Measurements from ENCODE around the gene WASF1. TPM values are rescaled to one million over a fixed set of nuclear protein-coding genes. Genes with fewer than 3 reads are reported as not detected.

Gene WASF1
- polyA plus RNA-seq: 11.2 TPM
- long read RNA-seq, donor 1, partial matches to known transcripts: 0 of 2 reads
- long read RNA-seq, donor 1, other reads (novel, unspliced or antisense): 0 of 2 reads
- long read RNA-seq, donor 2, partial matches to known transcripts: 0 of 2 reads
- long read RNA-seq, donor 2, other reads (novel, unspliced or antisense): 0 of 2 reads
- long read RNA-seq, donor 3, partial matches to known transcripts: 36 of 36 reads
- long read RNA-seq, donor 3, other reads (novel, unspliced or antisense): 0 of 36 reads
- long read RNA-seq, donor 4: 0 reads
- long read RNA-seq, donor 5: 0 reads
- long read RNA-seq, donor 6, partial matches to known transcripts: 0 of 2 reads
- long read RNA-seq, donor 6, other reads (novel, unspliced or antisense): 0 of 2 reads
- long read RNA-seq, donor 7, partial matches to known transcripts: 0 of 1 reads
- long read RNA-seq, donor 7, other reads (novel, unspliced or antisense): 0 of 1 reads
- long read RNA-seq, donor 8: 0 reads
- long read RNA-seq, donor 9: 0 reads
- long read RNA-seq, donor 10: 0 reads
- long read RNA-seq, donor 11, partial matches to known transcripts: 0 of 2 reads
- long read RNA-seq, donor 11, other reads (novel, unspliced or antisense): 0 of 2 reads

- H3K4me1 ChIP-seq (ENCODE audit: control insufficient read depth, insufficient read depth, low read length): peaks cover 2% of the 10 kb centered on the region
- WGBS (ENCODE audit: insufficient coverage, low lambda C conversion rate): 0% methylated on average over 7 of the region's 62 CpGs
Measured at GRCh38 chr6:110179406-110180227, at the start of gene WASF1. Gene WASF1, minus strand, starts transcription at chr6:110179670. Its CDS starts 52,069 bp downstream, at chr6:110127601.

GRCh38 chr6:110226261-110226660, 46.8 kb upstream of the WASF1 start:
- Histone ChIP-seq H3K27ac (ENCODE audit: low read length) (no peak overlapping the region), H3K4me1 (ENCODE audit: control insufficient read depth, insufficient read depth, low read length) (no peaks in the 10 kb centered on the region), H3K36me3 (ENCODE audit: control insufficient read depth, insufficient read depth, low read length) (peaks cover 33% of the 10 kb centered on the region), H3K9me3 (ENCODE audit: control insufficient read depth, low read depth, low read length) (no peaks in the 10 kb centered on the region), H3K4me3 (ENCODE audit: low read length) (no peak overlapping the region), H3K27me3 (ENCODE audit: control insufficient read depth, insufficient read depth, low read length) (no peaks in the 10 kb centered on the region)
- WGBS (ENCODE audit: insufficient coverage, low lambda C conversion rate): 90% methylated on average over 1 of the region's 1 CpG
- DNase-seq: peak in 1 of 2 donors; percentile 8

More at GRCh38 chr6:110179406-110180227, at the start of gene WASF1:
- H3K9me3 ChIP-seq (ENCODE audit: control insufficient read depth, low read depth, low read length): no peaks in the 10 kb centered on the region
- no peaks in the 10 kb centered on the region for H3K36me3 ChIP-seq (ENCODE audit: control insufficient read depth, insufficient read depth, low read length)
- H3K27ac ChIP-seq (ENCODE audit: low read length): peak within 1 kb of the TSS; percentile 40
- peak within 1 kb of the TSS; percentile 79 for H3K4me3 ChIP-seq (ENCODE audit: low read length)
- peak; percentile 94 to 95 for DNase-seq
- H3K27me3 ChIP-seq (ENCODE audit: control insufficient read depth, insufficient read depth, low read length): no peaks in the 10 kb centered on the region

- Histone ChIP-seq H3K27ac (ENCODE audit: low read length) (no peak overlapping the region), H3K27me3 (ENCODE audit: control insufficient read depth, insufficient read depth, low read length) (no peaks in the 10 kb centered on the region), H3K9me3 (ENCODE audit: control insufficient read depth, low read depth, low read length) (no peaks in the 10 kb centered on the region), H3K4me1 (ENCODE audit: control insufficient read depth, insufficient read depth, low read length) (no peaks in the 10 kb centered on the region), H3K36me3 (ENCODE audit: control insufficient read depth, insufficient read depth, low read length) (peaks cover 46% of the 10 kb centered on the region), H3K4me3 (ENCODE audit: low read length) (no peak overlapping the region)
- no peak for DNase-seq
Measured at GRCh38 chr6:110221738-110222137, 42.3 kb upstream of the WASF1 start.

GRCh38 chr6:110217266-110217665, 37.8 kb upstream of the WASF1 start:
- Histone ChIP-seq H3K27ac (ENCODE audit: low read length) (no peak overlapping the region), H3K9me3 (ENCODE audit: control insufficient read depth, low read depth, low read length) (no peaks in the 10 kb centered on the region), H3K27me3 (ENCODE audit: control insufficient read depth, insufficient read depth, low read length) (no peaks in the 10 kb centered on the region), H3K4me3 (ENCODE audit: low read length) (no peak overlapping the region), H3K36me3 (ENCODE audit: control insufficient read depth, insufficient read depth, low read length) (peaks cover 59% of the 10 kb centered on the region), H3K4me1 (ENCODE audit: control insufficient read depth, insufficient read depth, low read length) (no peaks in the 10 kb centered on the region)
- no peak for DNase-seq
- WGBS (ENCODE audit: insufficient coverage, low lambda C conversion rate): no CpG with 5 or more reads among the region's 2 CpGs

GRCh38 chr6:110216140-110216539, 36.7 kb upstream of the WASF1 start:
- H3K4me3 ChIP-seq (ENCODE audit: low read length): no peak overlapping the region
- no CpG with 5 or more reads among the region's 5 CpGs for WGBS (ENCODE audit: insufficient coverage, low lambda C conversion rate)
- no peak for DNase-seq
- no peaks in the 10 kb centered on the region for H3K4me1 ChIP-seq (ENCODE audit: control insufficient read depth, insufficient read depth, low read length)
- no peak overlapping the region for H3K27ac ChIP-seq (ENCODE audit: low read length)
- no peaks in the 10 kb centered on the region for H3K27me3 ChIP-seq (ENCODE audit: control insufficient read depth, insufficient read depth, low read length)
- no peaks in the 10 kb centered on the region for H3K9me3 ChIP-seq (ENCODE audit: control insufficient read depth, low read depth, low read length)
- H3K36me3 ChIP-seq (ENCODE audit: control insufficient read depth, insufficient read depth, low read length): peaks cover 61% of the 10 kb centered on the region

- Histone ChIP-seq H3K27me3 (ENCODE audit: control insufficient read depth, insufficient read depth, low read length) (no peaks in the 10 kb centered on the region), H3K9me3 (ENCODE audit: control insufficient read depth, low read depth, low read length) (no peaks in the 10 kb centered on the region), H3K4me1 (ENCODE audit: control insufficient read depth, insufficient read depth, low read length) (no peaks in the 10 kb centered on the region), H3K36me3 (ENCODE audit: control insufficient read depth, insufficient read depth, low read length) (peaks cover 49% of the 10 kb centered on the region), H3K27ac (ENCODE audit: low read length) (no peak overlapping the region), H3K4me3 (ENCODE audit: low read length) (no peak overlapping the region)
- DNase-seq: peak in 1 of 2 donors; percentile 3
- WGBS (ENCODE audit: insufficient coverage, low lambda C conversion rate): no CpG with 5 or more reads among the region's 1 CpG
Measured at GRCh38 chr6:110214338-110214737, 34.9 kb upstream of the WASF1 start.

GRCh38 chr6:110211753-110212152, 32.3 kb upstream of the WASF1 start:
- Histone ChIP-seq H3K4me1 (ENCODE audit: control insufficient read depth, insufficient read depth, low read length) (no peaks in the 10 kb centered on the region), H3K27me3 (ENCODE audit: control insufficient read depth, insufficient read depth, low read length) (no peaks in the 10 kb centered on the region), H3K36me3 (ENCODE audit: control insufficient read depth, insufficient read depth, low read length) (peaks cover 45% of the 10 kb centered on the region), H3K9me3 (ENCODE audit: control insufficient read depth, low read depth, low read length) (no peaks in the 10 kb centered on the region), H3K27ac (ENCODE audit: low read length) (no peak overlapping the region), H3K4me3 (ENCODE audit: low read length) (no peak overlapping the region)
- WGBS (ENCODE audit: insufficient coverage, low lambda C conversion rate): no CpG with 5 or more reads among the region's 1 CpG
- DNase-seq: no peak

DNA sequence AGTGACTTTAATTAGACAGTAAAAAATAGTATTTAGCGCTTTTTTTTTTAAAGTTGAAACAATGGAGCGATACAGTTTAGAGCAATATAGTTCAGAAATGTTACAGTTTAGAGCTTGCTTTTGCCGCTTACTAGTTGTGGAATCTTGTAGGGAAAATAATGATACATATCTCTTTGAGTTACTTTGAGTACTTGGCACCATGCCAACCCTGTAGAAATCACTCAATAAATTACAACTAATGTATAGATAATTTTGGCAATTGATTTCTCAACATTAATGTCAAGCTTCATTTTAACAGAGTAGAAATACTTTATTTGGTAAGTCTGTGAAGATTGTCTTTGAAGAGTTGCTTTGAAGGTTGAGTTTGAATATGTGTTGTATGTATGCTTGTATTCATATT, 28.2 kb upstream of the WASF1 start:
- Histone ChIP-seq H3K4me1 (ENCODE audit: control insufficient read depth, insufficient read depth, low read length) (no peaks in the 10 kb centered on the region), H3K27me3 (ENCODE audit: control insufficient read depth, insufficient read depth, low read length) (no peaks in the 10 kb centered on the region), H3K27ac (ENCODE audit: low read length) (no peak overlapping the region), H3K4me3 (ENCODE audit: low read length) (no peak overlapping the region), H3K36me3 (ENCODE audit: control insufficient read depth, insufficient read depth, low read length) (peaks cover 18% of the 10 kb centered on the region), H3K9me3 (ENCODE audit: control insufficient read depth, low read depth, low read length) (no peaks in the 10 kb centered on the region)
- no peak for DNase-seq
- WGBS (ENCODE audit: insufficient coverage, low lambda C conversion rate): 100% methylated on average over 1 of the region's 3 CpGs

DNA sequence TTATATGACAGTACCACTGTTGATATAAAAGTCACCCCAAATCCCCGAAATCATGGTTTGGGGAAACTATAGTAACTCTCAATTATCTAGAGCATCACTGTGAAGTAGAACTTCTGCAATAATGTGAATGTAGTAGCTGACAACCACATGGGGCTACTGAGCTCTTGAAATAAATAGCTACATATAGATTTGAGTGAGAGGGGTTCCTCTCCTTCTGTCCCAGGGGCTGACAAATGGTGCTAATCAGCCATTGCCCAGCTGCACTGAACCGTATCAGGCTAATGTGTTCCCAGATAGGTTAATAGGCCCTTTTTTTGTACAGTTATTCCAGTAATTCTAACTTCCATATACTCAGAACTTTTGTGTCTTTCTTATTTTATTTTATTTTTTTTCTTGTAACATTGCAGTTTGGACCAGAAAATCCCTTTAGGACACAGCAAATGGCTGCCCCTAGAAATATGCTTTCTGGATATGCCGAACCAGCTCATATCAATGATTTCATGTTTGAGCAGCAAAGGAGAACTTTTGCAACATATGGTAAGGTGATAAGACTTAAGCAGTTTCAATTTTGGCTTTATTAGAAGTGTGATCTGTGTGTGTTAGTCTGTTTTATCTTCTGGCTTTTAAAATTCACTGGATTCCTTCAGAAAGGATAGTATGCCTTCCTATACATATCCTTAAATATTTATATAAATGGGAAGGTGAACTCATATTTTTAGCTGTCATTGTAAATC, 21.8 kb upstream of the WASF1 start:
- H3K4me1 ChIP-seq (ENCODE audit: control insufficient read depth, insufficient read depth, low read length): no peaks in the 10 kb centered on the region
- H3K27me3 ChIP-seq (ENCODE audit: control insufficient read depth, insufficient read depth, low read length): no peaks in the 10 kb centered on the region
- H3K27ac ChIP-seq (ENCODE audit: low read length): no peak overlapping the region
- no peak overlapping the region for H3K4me3 ChIP-seq (ENCODE audit: low read length)
- H3K9me3 ChIP-seq (ENCODE audit: control insufficient read depth, low read depth, low read length): no peaks in the 10 kb centered on the region
- DNase-seq: no peak
- WGBS (ENCODE audit: insufficient coverage, low lambda C conversion rate): 78% methylated on average over 1 of the region's 3 CpGs
- peaks cover 11% of the 10 kb centered on the region for H3K36me3 ChIP-seq (ENCODE audit: control insufficient read depth, insufficient read depth, low read length)

DNA sequence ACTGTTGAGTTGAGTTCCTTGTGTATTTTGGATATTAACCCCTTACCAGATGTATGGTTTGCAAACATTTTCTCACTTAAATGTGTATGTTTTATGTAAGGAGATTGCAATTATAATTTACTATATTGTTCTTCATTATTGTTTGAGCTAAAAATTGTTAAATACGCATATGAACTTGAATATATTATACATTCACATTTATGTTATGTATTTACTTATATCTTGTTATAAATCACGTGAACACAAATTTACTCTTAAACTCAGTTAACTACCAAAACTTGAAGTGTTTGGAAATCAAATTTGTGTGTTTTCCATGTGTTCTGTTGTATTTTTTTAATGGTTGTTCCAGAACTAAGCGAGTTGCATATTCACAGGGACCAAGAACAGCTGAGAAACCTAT, 19.1 kb upstream of the WASF1 start:
- WGBS (ENCODE audit: insufficient coverage, low lambda C conversion rate): 100% methylated on average over 2 of the region's 3 CpGs
- no peaks in the 10 kb centered on the region for H3K4me1 ChIP-seq (ENCODE audit: control insufficient read depth, insufficient read depth, low read length)
- no peak for DNase-seq
- no peak overlapping the region for H3K4me3 ChIP-seq (ENCODE audit: low read length)
- H3K36me3 ChIP-seq (ENCODE audit: control insufficient read depth, insufficient read depth, low read length): peaks cover 17% of the 10 kb centered on the region
- H3K27ac ChIP-seq (ENCODE audit: low read length): no peak overlapping the region
- H3K9me3 ChIP-seq (ENCODE audit: control insufficient read depth, low read depth, low read length): no peaks in the 10 kb centered on the region
- H3K27me3 ChIP-seq (ENCODE audit: control insufficient read depth, insufficient read depth, low read length): no peaks in the 10 kb centered on the region
